Liver (tissue), 3 donors: ENCODE data around the gene OR2T6.

Source experiments
- EGR1 ChIP-seq, 2 donors: IDR thresholded peaks; 2 replicates each; pipeline ENCODE4 v1.6.1; 2016 to 2018; ENCODE audit warnings: antibody characterized with exemption in 2 of 2, low read depth in 2 of 2
- FOXA1 ChIP-seq: IDR thresholded peaks from 2 replicates; pipeline ENCODE4 v1.6.1; 2016; ENCODE audit warnings: antibody characterized with exemption
- GABPA ChIP-seq, 2 donors: IDR thresholded peaks in 1 of 2; conservative IDR thresholded peaks in 1 of 2; 2 replicates each; pipeline ENCODE4 v1.6.1; 2016; ENCODE audit warnings: antibody characterized with exemption in 2 of 2, mild to moderate bottlenecking in 1 of 2, moderate library complexity in 1 of 2
- JUND ChIP-seq, 2 donors: IDR thresholded peaks; 2 replicates each; pipeline ENCODE4 v1.6.1; 2016; ENCODE audit warnings: antibody characterized with exemption in 2 of 2
- NR2F2 ChIP-seq: IDR thresholded peaks from 2 replicates; pipeline ENCODE4 v1.6.1; 2016; ENCODE audit warnings: antibody characterized with exemption
- REST ChIP-seq: IDR thresholded peaks from 2 replicates; pipeline ENCODE4 v1.6.1; 2016; ENCODE audit warnings: antibody characterized with exemption, mild to moderate bottlenecking
- SP1 ChIP-seq: IDR thresholded peaks from 2 replicates; pipeline ENCODE4 v1.6.1; 2018; ENCODE audit warnings: antibody characterized with exemption, mild to moderate bottlenecking
- TAF1 ChIP-seq: conservative IDR thresholded peaks from 2 replicates; pipeline ENCODE4 v1.6.1; 2016; ENCODE audit warnings: antibody characterized with exemption, mild to moderate bottlenecking
- YY1 ChIP-seq: IDR thresholded peaks from 2 replicates; pipeline ENCODE4 v1.6.1; 2016; ENCODE audit warnings: antibody characterized with exemption, mild to moderate bottlenecking
- TF ChIP-seq, protein P1 (sequence below): IDR thresholded peaks from 2 replicates; pipeline ENCODE4 v1.6.1; 2016; ENCODE audit warnings: antibody characterized with exemption
- TF ChIP-seq, protein P2 (sequence below): fragments of 150-350 bp; IDR thresholded peaks from 2 replicates; pipeline ENCODE4 v1.5.1; 2017; ENCODE audit warnings: improper control_type of control experiment, low read depth, low read length; ENCODE audit not compliant: missing input control
- TF ChIP-seq, protein P3 (sequence below): IDR thresholded peaks from 2 replicates; pipeline ENCODE4 v1.6.1; 2016; ENCODE audit warnings: antibody characterized with exemption
- donor health status: healthy.
- donor health status: healthy.

DNA sequence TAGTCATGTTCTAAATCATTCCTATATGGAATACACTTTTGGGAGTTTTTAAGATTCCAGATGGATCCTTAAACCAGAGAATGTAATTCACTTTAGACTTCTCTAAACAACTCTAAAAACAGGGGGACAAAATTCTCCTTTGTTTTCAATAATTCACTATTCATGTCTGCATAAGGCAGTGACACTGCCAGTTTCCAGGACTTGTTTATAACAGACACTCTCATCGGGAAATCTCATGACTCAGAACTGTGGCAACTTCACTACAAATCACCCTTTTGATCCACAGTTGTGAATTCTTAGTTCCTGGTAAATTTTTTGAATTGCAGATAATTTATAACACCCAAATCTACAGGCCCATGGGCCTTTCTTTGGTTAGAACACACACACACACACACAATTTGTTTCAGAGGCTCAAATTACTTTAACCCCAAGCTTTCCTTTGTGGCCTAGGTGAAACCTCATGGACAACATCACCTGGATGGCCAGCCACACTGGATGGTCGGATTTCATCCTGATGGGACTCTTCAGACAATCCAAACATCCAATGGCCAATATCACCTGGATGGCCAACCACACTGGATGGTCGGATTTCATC lies 14.3 kb upstream of the OR2T6 start, which contains the start of gene OR2T4:
- TF ChIP-seq, protein P1, sequence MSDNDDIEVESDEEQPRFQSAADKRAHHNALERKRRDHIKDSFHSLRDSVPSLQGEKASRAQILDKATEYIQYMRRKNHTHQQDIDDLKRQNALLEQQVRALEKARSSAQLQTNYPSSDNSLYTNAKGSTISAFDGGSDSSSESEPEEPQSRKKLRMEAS = no peak
- TF ChIP-seq, protein P2, sequence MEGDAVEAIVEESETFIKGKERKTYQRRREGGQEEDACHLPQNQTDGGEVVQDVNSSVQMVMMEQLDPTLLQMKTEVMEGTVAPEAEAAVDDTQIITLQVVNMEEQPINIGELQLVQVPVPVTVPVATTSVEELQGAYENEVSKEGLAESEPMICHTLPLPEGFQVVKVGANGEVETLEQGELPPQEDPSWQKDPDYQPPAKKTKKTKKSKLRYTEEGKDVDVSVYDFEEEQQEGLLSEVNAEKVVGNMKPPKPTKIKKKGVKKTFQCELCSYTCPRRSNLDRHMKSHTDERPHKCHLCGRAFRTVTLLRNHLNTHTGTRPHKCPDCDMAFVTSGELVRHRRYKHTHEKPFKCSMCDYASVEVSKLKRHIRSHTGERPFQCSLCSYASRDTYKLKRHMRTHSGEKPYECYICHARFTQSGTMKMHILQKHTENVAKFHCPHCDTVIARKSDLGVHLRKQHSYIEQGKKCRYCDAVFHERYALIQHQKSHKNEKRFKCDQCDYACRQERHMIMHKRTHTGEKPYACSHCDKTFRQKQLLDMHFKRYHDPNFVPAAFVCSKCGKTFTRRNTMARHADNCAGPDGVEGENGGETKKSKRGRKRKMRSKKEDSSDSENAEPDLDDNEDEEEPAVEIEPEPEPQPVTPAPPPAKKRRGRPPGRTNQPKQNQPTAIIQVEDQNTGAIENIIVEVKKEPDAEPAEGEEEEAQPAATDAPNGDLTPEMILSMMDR = no peak
- TF ChIP-seq SP1 = no peak
- TF ChIP-seq REST = no peak
- TF ChIP-seq GABPA (IDR thresholded peaks at IDR 0.05 in 1 of 2, conservative IDR thresholded peaks at IDR 0.05 in 1 of 2) = no peak
- TF ChIP-seq, protein P3, sequence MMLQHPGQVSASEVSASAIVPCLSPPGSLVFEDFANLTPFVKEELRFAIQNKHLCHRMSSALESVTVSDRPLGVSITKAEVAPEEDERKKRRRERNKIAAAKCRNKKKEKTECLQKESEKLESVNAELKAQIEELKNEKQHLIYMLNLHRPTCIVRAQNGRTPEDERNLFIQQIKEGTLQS = no peak
- TF ChIP-seq NR2F2 = no peak
- no peak for TF ChIP-seq JUND (IDR thresholded peaks at IDR 0.05)
- TF ChIP-seq EGR1 (IDR thresholded peaks at IDR 0.05; ENCODE audit: low read depth in 2 of 2) = no peak
- no peak for TF ChIP-seq FOXA1
- TF ChIP-seq YY1 = no peak
- no peak for TF ChIP-seq TAF1
